Esophagus muscularis mucosa (tissue), 4 donors: ENCODE results near the gene UGCG. TPM values are rescaled to one million over a fixed set of nuclear protein-coding genes. Genes with fewer than 3 reads are reported as not detected.

Experiments used
- DNase-seq: peaks from one replicate; pipeline ENCODE4 v3.0.0-alpha.2; 2017; ENCODE audit errors: extremely low spot score
- H3K27ac ChIP-seq, 4 donors: fragments of 200-600 bp; sonication (generic); replicated peaks in 1 of 4; 1 replicate in 3 of 4; 2 replicates in 1 of 4; pipeline ENCODE4 v1.5.1; 2016 to 2019; ENCODE audit warnings: mild to moderate bottlenecking in 1 of 4
- H3K27me3 ChIP-seq, 4 donors: fragments of 200-600 bp; sonication (generic); one replicate each; pipeline versions ENCODE4 v1.5.1 to v1.6.0; 2016 to 2019
- H3K36me3 ChIP-seq, 4 donors: fragments of 200-600 bp; sonication (generic); one replicate each; pipeline ENCODE4 v1.5.1; 2016 to 2019
- H3K4me1 ChIP-seq, 4 donors: fragments of 200-600 bp; sonication (generic); one replicate each; pipeline ENCODE4 v1.5.1; 2016 to 2019
- H3K4me3 ChIP-seq, 4 donors: fragments of 200-600 bp; sonication (generic); 1 replicate in 2 of 4; 2 replicates in 2 of 4; pipeline ENCODE4 v1.5.1; 2016 to 2019; ENCODE audit warnings: mild to moderate bottlenecking in 4 of 4, moderate library complexity in 1 of 4
- H3K9me3 ChIP-seq, 4 donors: fragments of 200-600 bp; sonication (generic); 1 replicate in 3 of 4; 2 replicates in 1 of 4; pipeline ENCODE4 v1.5.1; 2016 to 2019
- EP300 ChIP-seq: sonication (generic); formaldehyde crosslinking; IDR thresholded peaks from one replicate; pipeline ENCODE4 v1.6.1; 2017; ENCODE audit warnings: antibody characterized with exemption
- POLR2A ChIP-seq: fragments of 450-650 bp; IDR thresholded peaks from one replicate; pipeline ENCODE4 v1.6.1; 2017; ENCODE audit warnings: antibody characterized with exemption, moderate library complexity, mild to moderate bottlenecking, low read depth
- POLR2AphosphoS5 ChIP-seq, 2 donors: sonication (generic); formaldehyde crosslinking; IDR thresholded peaks; one replicate each; pipeline ENCODE4 v1.6.1; 2017; ENCODE audit warnings: antibody characterized with exemption in 2 of 2
- WGBS: methylation state at CpG from one replicate; pipeline ENCODE4 v1.1.5; 2018; 5-methylcytosine and 5-hydroxymethylcytosine counted together
- intact Hi-C: fragments of 100-400 bp; cut with DNase I; formaldehyde crosslinking; loops from one replicate; pipeline ENCODE4 v1.15.1; 2023
- total RNA-seq, 4 donors: library from RNA; depleted of rRNA; stranded (reverse); fragments of >200 nt; gene quantifications; one replicate each; pipeline versions ENCODE4 v1.1.0 to v1.2.1, GENCODE V29; 2016
- TF ChIP-seq, protein P1 (sequence below), 3 experiments: fragments of 200-600 bp in 2 of 3; fragments of 450-650 bp in 1 of 3; sonication (generic) in 2 of 3; IDR thresholded peaks; one replicate each; pipeline ENCODE4 v1.5.1; 2017 to 2019; ENCODE audit warnings: antibody characterized with exemption in 3 of 3, mild to moderate bottlenecking in 2 of 3, moderate library complexity in 1 of 3

Gene UGCG
- total RNA-seq, 4 donors from 2014 or later: 24.5 to 87.8 (median 33.5) TPM

DNA sequence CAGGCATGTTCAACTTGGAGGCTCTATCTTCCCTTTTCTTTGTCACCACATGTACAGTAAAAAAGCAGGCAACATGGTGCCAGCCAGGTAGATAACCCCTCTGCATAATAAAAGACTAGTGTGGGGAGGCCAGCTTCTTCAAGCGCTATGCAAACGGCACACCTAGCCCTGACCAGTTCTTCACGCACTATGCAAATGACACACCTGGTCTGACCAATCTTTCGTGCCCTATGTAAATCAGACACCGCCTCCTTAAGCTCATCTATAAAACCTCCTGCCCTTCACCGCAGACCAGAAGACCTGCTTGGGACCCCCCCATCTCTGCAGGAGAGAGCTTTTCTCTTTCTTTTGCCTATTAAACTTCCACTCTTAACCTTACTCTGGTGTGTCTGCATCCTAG lies 28.1 kb upstream of the UGCG start:
- no peaks in the 10 kb centered on the region for H3K9me3 ChIP-seq
- no peak for TF ChIP-seq POLR2A
- TF ChIP-seq, protein P1, sequence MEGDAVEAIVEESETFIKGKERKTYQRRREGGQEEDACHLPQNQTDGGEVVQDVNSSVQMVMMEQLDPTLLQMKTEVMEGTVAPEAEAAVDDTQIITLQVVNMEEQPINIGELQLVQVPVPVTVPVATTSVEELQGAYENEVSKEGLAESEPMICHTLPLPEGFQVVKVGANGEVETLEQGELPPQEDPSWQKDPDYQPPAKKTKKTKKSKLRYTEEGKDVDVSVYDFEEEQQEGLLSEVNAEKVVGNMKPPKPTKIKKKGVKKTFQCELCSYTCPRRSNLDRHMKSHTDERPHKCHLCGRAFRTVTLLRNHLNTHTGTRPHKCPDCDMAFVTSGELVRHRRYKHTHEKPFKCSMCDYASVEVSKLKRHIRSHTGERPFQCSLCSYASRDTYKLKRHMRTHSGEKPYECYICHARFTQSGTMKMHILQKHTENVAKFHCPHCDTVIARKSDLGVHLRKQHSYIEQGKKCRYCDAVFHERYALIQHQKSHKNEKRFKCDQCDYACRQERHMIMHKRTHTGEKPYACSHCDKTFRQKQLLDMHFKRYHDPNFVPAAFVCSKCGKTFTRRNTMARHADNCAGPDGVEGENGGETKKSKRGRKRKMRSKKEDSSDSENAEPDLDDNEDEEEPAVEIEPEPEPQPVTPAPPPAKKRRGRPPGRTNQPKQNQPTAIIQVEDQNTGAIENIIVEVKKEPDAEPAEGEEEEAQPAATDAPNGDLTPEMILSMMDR (IDR thresholded peaks at IDR 0.05): no peak
- no peak for TF ChIP-seq EP300
- no peak for TF ChIP-seq POLR2AphosphoS5 (IDR thresholded peaks at IDR 0.05)
- intact Hi-C loops: no loop called here
- no peaks in the 10 kb centered on the region for H3K36me3 ChIP-seq
- no peak overlapping the region for H3K27ac ChIP-seq
- H3K27me3 ChIP-seq: no peaks in the 10 kb centered on the region
- H3K4me1 ChIP-seq: no peaks in the 10 kb centered on the region
- DNase-seq: no peak
- WGBS: 95% methylated on average over 6 of the region's 6 CpGs
- no peak overlapping the region for H3K4me3 ChIP-seq

DNA sequence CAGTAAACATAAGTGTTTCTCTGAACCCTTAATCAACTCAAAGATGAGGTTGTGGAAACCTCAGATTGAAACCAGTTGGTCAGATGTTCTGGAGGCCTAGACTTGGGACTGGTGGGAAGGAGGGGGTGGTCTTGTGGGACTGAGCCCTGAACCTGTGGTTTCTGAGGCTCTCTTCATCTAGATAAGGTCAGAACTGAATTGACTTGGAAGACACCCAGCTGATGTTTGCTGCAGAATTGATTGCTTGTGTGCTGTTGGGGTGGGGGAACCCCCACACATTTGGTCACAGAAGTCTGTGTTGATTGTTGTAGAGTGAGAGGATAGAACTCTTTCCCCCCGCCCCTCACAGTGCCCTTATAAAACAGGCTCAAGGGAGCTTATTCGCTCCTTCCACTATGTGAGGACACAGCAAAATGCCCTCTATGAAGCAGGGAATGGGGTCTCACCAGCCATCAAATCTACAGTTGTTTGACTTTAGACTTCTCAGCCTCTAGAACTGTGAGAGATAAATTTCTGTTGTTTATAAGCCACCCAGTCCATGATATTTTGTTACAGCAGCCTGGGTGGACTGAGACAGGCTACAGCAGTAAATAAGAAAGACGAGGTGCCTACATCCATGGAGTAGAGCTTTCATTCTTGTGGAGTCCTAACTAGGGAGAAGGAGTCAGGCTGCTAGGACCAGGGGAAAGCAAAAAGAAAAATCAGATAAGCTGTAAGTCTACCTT lies 25.7 kb upstream of the UGCG start:
- 100% methylated on average over 3 of the region's 3 CpGs for WGBS
- Histone ChIP-seq H3K36me3 (no peaks in the 10 kb centered on the region), H3K27me3 (no peaks in the 10 kb centered on the region), H3K4me3 (no peak overlapping the region), H3K4me1 (no peaks in the 10 kb centered on the region), H3K9me3 (no peaks in the 10 kb centered on the region), H3K27ac (no peak overlapping the region)
- DNase-seq: no peak
- no peak for TF ChIP-seq EP300
- no peak for TF ChIP-seq POLR2A
- no peak for TF ChIP-seq POLR2AphosphoS5 (IDR thresholded peaks at IDR 0.05)
- TF ChIP-seq, protein P1 (IDR thresholded peaks at IDR 0.05): no peak
- intact Hi-C loops: no loop called here

DNA sequence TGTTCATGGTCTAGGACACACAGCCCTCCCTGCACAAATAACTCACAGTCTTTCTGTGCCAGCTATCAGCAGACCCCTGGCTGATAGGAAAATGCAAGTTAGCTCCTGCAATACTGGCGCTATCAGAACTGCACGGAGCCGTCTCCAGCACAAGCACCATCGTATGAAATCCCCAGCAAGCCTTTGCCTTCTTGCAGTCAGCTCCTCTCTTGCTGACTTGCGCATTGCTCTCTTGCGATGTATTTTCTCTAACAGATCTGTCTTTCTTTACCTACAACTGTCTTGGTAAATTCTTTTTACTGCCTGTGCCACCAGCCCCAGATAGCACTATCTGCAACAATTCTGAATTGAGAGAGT lies 25.1 kb upstream of the UGCG start:
- Histone ChIP-seq H3K9me3 (no peaks in the 10 kb centered on the region), H3K4me1 (no peaks in the 10 kb centered on the region), H3K27ac (no peak overlapping the region), H3K4me3 (no peak overlapping the region), H3K36me3 (no peaks in the 10 kb centered on the region), H3K27me3 (no peaks in the 10 kb centered on the region)
- intact Hi-C loops: no loop called here
- WGBS: 85% methylated on average over 6 of the region's 6 CpGs
- no peak for DNase-seq
- TF ChIP-seq POLR2AphosphoS5 (IDR thresholded peaks at IDR 0.05) (no peak), POLR2A (no peak), EP300 (no peak)
- TF ChIP-seq, protein P1 (IDR thresholded peaks at IDR 0.05): no peak

DNA sequence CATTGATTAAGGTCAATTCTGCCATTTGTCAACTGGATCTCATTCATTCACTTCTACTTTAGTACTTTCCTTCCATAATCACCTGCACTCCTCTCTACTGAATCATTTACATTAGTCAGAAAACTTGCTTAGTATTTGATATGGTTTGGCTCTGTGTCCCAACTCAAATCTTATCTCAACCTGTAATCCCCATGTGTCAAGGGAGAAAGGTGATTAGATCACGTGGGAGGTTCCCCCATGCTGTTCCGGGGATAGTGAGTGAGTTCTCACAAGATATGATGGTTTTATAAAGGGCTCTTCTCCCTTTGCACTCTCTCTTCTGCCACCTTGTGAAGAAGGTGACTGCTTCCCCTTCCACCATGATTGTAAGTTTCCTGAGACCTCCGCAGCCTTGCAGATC lies 23.7 kb upstream of the UGCG start:
- TF ChIP-seq POLR2A: no peak
- no peak for TF ChIP-seq POLR2AphosphoS5 (IDR thresholded peaks at IDR 0.05)
- no peak for TF ChIP-seq EP300
- TF ChIP-seq, protein P1 (IDR thresholded peaks at IDR 0.05): no peak
- H3K4me3 ChIP-seq: no peak overlapping the region
- H3K9me3 ChIP-seq: no peaks in the 10 kb centered on the region
- intact Hi-C loops: no loop called here
- H3K27me3 ChIP-seq: no peaks in the 10 kb centered on the region
- whole genome bisulfite sequencing: 91% methylated on average over 3 of the region's 3 CpGs
- H3K4me1 ChIP-seq: no peaks in the 10 kb centered on the region
- H3K27ac ChIP-seq: no peak overlapping the region
- no peaks in the 10 kb centered on the region for H3K36me3 ChIP-seq
- no peak for DNase-seq

DNA sequence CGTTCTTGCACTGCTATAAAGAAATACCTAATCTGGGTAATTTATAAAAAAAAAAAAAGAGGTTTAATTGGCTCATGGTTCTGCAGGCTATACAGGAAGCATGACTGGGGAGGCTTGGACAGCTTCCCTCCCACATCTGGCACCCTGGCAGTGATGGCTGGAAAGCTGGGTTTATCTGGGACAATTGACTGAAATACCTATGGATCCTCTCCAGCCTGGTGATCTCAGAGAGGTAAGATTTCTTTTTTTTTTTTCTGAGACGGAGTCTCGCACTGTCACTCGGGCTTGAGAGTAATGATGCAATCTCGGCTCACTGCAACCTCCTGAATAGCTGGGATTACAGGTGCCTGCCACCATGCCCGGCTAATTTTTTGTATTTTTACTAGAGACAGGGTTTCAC lies 22.7 kb upstream of the UGCG start:
- Histone ChIP-seq H3K4me3 (no peak overlapping the region), H3K27me3 (no peaks in the 10 kb centered on the region), H3K36me3 (no peaks in the 10 kb centered on the region), H3K9me3 (no peaks in the 10 kb centered on the region), H3K27ac (no peak overlapping the region), H3K4me1 (no peaks in the 10 kb centered on the region)
- TF ChIP-seq EP300: no peak
- no peak for TF ChIP-seq POLR2A
- 91% methylated on average over 6 of the region's 6 CpGs for WGBS
- intact Hi-C loops: no loop called here
- DNase-seq: no peak
